Measurements from ENCODE around the gene PLXNB1.
"Not testable (repeated sequence)": the region's sequence is repeated elsewhere in the genome, so short reads cannot be mapped to it uniquely, and the experiment has no call there.

Gene PLXNB1

DNA sequence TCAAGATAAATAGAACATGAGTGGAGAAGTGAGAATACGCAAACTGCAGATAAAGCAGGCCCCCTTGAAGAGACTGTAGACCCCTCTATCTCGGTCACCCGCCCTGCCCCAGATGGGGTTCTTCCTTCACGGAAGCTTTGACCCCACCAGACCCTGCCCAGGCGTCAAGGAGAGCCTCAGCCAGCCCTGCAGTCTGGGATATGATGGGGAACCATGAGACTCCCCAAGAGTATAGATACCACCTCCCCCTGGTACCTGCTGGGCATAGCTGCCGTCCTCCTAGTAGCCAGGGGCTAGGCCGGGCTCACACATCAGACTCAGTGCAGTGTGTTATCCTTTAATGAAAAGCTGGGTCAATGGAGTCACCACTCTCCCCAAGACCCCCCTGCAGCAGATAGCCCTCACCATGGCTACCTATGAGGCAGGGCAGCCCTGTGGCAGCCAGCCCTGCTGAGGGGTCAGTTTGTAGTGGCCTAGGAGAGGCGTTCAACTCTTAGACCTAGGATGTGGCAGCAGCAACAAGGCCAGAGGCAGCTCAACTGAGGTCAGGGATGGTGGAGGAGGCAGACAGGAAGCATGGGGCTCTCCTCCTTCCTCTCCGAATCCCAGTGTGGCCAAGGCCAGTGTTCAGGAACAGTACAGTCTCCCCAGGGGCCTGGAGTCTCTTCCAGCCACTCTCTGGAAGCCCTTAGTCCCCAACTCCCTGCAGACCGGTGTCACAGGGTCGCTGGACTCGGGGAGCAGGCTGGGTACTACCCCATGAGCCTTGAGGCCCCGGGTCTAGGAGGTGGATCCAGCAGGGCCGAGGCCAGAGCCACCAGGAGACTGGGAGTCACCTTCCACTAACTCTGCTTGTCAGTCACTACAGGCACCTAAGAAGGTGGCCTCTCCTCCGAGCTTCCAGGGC, 26.1 kb downstream of the PLXNB1 start:
- DNase-seq = no peak

DNA sequence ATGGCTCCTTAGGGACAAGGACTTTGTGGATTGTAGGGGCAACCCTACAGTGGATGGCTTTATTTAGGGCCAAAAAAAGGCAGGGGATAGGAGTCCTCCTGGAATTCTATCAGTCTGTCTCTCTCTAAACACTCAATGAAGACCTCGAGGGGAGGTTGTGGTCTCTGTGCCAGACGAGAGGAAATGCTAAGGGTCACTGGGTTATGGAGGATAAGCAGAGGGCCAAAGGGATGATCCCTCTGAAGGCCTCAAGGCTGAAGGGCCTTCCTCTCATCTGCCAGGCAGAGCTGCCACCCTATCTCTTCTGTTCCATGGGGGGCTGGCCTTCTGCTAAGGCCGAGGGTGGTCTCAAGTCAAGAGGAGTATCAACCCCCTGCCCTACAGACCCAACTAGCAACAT, 27.0 kb downstream of the PLXNB1 start:
- DNase-seq = no peak

DNA sequence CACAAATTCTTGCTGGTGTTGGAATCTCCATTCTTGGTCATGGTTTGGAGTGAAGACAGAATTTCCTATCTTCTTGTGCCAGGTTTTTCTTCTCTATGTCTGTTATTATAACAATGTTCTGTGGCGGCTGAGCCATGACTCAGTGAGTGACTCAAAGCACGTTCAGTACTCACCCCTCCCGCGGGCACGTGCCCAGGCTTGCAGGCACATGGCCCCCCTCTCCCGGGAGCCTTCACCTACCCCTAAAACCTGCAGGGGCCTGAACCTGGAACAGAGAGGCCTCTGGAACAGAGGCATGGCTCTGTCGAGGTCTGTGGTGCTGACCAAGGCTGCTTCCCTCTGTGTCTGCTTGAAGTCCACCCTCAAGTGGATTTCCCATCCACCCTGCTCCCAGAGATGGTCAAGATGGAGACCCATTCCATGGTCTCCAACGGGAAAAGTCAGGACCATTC, 27.6 kb downstream of the PLXNB1 start:
- DNase-seq = no peak

DNA sequence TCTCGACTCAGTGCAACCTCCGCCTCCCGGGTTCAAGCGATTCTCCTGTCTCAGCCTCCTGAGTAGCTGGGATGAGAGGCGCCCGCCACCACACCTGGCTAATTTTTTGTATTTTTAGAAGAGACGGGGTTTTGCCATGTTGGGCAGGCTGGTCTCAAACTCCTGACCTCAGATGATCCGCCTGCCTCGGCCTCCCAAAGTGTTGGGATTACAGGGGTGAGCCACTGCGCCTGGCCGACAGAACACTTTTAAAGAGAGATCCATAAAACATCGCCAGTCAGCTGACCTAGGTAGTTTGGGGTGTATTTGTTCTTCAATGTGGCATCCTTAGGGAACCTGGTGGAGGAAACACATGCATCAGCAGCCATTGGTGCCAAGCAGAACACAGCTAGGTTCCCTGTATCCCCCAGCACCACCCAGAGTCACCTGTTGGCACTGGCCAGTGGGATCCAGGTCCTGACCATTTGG, 28.4 kb downstream of the PLXNB1 start:
- DNase-seq = not testable (repeated sequence)

DNA sequence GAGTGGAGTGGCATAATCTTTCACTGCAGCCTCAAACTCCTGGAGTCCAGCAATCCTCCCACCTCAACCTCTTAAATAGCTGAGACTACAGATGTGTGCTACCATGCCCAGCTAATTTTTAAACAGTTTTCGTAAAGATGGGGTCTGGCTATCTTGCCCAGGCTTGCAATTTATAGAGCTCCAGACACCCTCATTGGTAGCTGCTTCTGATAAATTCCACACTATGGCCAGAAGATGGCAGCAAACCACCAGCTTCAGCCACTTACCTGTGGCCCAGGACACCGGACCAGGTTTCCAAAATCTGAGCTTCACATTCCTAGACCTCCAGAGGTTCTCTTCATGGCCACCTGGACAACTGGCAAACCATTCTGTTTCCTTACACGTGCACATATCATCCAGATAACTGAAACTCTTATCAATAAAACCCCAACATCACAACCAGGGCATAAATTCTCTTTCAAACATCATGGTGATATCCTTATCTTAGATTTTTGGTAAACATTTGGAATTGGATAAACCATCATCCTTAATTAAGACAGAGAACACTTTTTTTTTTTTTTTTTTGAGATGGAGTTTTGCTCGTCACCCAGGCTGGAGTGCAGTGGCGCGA, 29.0 kb downstream of the PLXNB1 start:
- DNase-seq = peak; percentile 71

DNA sequence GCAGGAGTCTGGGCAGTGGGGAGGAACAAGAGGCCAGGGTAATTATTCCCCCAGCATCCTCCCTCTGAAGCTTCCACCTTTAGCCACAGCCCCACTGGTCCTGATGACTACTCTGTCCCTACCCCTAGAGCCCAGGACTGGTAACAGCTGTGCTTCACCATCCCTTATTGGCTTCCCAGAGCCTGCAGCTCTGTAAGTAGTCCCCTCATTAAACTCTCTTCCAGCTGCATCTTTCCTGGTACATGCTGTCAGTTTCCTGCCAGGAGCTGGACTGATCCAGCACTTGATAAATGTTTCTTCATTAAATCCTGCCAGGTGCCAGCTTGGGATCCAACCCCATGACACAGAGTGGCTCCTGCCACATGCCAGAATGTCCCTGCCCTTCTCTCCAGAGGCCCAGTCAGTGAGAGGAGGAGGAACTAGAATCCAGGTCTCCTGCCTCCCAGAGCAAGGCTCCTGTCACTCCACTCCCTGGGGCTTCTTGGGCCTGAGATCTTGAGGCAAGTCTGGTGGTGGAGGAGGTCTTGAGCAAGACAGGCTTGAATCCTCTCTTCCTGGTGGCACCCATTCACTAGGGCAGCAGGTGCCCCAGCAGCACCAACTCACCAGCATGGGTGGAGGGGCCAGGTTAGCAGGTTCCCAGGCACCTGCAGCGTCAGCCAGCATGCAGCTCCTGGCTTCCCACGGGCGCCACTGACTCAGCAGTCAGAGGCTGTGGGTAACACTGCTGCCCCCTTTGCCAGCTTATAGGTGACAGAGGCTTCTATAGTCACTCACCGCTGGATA, 30.3 kb downstream of the PLXNB1 start:
- no peak for DNase-seq

DNA sequence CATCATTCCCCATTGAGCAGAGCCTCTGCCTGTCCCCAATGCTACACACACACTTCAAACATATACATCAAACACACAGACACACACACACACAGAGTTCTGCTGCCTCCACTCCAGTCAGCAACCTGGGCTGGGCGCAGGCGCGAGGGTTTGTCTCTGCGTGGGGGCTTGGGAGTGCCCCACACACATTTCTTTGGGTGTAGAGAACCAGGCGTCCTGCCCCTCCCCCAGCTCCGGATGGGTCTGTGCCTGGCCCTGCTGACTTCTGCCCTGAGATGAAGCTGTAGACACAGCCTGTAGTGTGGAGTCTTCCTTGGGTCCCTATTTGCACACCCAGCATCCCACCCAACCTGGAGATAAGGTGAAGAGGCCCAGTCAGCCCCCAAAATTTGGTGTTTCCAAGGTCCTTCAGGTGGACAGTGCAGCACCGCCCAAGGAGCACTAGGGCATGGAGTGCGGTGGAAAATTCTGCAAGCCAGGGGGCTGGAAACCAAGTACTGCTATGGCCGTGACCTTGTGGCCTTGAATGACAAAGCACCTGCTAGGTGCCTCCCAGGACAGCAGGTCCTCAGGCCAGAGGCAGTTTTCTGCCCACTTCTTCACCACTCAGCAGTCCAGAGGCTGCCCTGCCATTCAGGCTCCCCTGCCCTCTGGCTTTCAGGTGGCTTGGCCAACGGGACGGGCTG, 31.0 kb downstream of the PLXNB1 start:
- DNase-seq = no peak

DNA sequence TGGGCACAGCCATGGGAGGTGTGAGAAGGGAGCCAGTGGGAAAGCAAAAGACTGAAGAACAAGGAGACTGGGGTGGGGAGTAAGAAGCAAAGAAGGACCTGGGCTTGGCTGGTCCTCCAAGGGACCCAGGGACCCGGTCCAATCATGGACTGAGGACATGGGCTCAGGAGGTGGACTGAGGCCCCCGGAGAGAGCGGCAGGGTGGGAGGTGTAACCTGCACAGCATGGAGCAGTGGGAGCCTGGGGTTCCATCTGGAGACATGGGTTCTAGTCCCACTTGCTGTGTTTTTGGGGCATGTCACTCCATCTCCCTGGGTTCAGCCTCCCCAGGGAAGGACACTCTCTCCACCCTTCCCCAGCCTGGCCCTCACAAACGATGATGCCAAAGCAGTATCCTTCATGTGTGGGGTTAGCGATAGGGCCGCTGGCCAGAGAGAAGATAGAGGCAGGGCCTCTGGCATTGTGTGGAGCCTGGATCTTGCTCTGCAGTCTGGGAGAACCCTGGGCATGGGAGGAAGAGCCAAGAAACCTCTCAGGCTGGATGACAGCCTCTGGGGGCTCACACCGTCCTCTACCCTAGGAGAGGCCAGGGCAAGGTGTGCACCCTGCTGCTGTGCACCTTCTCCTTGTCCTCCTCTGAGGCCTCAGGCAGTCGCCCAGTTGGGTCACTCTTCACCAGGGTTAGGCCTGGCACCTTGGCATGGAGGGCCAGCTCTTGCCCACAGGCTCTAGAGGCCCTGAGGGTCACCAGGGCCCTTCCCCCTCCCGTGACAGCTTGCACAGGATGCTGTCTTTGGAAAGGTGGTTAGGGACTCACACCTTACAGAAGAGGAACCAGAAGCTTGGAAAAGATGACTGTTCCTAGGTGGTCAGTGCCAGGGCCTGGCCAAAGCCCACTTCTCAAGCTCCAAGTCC, 31.9 kb downstream of the PLXNB1 start:
- DNase-seq = no peak

DNA sequence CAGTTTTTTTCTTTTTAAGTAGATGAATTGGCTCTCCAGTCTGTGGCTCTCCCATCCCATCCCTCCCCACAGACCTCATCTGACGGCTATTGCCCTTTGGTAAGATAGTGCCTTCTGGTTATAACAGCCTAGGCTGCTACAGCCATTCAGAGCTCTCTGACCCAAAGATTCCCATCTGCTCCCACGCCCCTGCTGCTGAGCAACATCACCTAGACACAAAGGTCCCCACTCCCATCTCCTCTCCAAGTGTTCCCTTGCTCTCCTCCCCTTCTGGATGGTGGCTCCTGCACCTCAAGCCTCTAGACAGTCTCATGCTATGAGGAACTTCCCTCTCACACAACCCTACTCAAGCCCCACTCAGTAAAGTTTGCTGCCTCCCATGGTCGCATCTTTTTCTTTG, 34.2 kb downstream of the PLXNB1 start:
- DNase-seq = no peak

DNA sequence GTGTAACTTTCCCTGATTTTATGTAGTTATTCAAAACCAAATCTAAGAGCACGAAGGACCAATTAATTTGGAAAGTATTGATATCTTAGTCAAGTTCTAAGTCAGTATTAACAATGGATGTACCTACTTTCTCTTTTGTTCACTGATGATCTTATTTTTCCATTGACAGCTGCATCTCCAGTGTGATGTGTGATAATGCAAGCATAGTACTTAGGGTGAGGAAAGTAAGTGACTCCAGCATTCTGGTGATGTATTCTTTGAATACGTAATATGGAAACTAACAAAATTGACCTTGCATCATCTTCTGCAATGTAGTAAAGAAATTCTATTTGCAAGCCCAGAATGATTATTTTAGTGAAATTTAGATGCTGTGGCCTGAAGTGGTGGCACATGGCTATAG, 35.5 kb downstream of the PLXNB1 start:
- DNase-seq = peak; percentile 22

DNA sequence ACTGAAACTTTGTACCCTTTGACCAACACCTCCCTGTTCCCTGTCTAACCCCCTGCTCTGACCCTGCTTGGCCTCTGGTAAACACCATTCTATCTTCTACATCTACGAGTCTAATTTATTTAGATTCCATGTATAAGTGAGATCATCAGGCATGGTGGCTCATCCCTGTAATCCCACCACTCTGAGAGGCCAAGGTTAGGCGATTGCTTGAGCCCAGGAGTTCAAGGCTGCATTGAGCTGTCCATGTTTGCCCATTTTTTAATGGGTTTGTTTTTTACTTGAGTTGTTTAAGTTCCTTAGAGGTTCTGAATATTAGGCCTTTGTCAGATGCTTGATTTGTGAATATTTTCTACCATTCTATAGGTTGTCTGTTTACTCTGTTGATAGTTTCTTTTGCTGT, 40.9 kb downstream of the PLXNB1 start:
- no peak for DNase-seq

DNA sequence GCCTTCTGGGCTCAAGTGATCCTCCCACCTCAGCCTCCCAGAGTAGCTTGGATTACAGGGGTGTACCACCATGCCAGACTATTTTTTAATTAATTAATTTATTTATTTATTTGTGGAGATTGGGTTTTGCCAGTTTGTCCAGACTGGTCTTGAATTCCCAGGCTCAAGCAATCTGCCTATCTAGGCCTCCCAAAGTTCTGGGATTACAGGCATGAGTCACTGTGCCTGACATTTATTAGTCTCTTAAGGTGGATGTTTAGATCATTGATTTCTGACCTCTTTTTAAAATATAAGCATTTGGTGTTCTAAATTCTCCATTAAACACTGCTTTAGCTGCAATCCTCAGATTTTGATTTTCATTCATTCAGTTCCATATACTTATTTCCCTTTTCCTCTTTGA, 42.3 kb downstream of the PLXNB1 start:
- no peak for DNase-seq

DNA sequence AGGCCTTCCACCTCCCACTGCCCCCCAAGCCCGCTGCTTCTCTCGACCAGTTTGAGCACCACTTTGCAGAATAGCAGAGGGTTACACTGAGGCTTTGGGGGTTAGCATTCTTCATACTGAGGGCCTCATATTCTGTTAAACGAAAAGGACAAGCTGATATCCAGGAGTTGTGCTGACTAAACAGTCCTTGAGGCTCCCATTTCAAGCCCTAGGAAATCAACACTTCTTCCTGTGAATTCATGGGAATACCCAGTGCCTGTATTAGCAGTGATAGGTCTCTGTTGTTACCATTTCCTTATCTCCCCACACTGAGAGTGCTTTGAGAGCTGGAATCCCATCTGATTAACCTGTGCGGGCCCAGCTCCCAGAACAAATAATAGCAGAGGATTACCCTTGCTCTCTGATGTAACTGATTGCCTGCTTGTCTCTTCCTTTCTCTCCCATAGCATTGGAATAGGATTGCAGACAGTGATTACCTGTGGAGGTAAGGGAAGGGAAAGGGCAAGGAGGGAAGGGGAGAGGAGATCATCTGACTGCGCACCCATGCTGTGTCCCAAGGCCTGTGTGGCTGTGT, 56.9 kb downstream of the PLXNB1 start:
- DNase-seq = no peak

DNA sequence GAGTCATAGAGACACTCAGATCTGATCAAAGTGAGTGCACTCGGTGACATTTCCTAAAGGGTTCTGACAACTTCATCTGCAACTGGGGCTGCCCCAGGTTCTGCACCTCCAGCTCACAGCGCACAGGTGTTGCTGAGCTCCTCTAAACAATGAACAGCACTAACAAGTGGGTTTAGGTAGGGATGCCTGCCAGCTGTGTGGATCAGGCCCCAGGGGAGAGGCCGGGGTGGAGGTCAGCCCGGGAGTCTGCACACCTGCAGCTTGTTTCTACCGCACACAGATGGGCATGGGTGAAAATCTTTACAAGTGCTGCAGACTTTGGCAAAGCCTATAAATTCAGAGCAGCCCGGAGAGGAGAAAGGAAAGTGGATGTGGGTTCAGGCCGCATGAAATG, 57.5 kb downstream of the PLXNB1 start:
- DNase-seq = no peak

DNA sequence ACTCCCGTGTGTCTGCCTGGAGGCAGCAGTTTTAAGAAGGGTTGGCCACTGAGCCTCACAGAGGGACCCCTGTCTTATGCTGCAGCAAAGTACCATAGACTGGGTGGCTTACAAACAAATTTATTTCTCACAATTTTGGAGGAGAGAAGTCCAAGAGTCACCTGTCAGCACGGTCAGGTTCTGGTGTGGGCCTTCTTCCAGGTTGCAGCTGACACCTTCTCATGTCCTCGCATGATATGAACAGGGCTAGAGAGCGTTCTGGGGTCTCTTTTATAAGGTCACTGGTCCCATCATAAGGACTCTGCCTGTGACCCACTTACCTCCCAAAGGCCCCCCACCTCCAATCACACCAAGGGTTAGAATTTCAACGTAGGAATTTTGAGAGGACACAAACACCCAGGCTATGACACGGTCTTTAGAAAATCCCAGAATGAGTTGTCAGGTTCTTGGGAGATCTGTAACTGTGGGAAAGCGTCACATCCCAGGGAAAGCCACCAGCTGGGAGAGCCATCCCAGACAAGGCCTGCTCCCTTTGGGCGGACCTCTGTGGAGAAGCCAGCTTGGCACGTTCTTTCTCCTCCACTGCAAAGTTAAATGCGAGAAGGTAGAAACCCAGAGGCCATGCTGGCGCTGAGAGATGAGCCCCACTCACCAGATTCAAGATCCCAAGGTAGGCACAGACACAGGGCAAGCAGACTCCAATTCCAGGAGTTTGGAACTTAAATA, 58.1 kb downstream of the PLXNB1 start, which contains the start of gene FBXW12:
Gene FBXW12, plus strand, starts transcription at position 569 of the 726 bp plus-strand sequence. CDS start 549 bp downstream, outside the sequence.
- DNase-seq = no peak

DNA sequence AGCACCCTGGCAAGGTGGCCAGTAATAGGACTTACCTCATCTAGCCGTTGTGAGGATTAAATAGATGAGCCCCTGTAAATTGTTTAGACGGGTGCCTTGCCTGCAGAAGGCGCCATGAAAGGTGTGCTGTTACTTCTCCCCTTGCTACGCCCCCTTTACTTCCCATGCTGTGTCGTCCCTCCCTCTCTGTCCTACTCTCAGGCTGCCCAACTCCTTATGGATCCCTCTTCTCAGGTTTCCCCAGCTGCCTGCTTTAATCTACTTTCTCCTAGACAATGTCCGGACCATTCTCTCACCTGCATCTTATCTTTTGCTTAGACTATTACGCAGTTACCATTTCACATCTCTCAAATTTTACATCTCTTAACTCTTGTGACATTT, 59.6 kb downstream of the PLXNB1 start:
- DNase-seq = no peak

DNA sequence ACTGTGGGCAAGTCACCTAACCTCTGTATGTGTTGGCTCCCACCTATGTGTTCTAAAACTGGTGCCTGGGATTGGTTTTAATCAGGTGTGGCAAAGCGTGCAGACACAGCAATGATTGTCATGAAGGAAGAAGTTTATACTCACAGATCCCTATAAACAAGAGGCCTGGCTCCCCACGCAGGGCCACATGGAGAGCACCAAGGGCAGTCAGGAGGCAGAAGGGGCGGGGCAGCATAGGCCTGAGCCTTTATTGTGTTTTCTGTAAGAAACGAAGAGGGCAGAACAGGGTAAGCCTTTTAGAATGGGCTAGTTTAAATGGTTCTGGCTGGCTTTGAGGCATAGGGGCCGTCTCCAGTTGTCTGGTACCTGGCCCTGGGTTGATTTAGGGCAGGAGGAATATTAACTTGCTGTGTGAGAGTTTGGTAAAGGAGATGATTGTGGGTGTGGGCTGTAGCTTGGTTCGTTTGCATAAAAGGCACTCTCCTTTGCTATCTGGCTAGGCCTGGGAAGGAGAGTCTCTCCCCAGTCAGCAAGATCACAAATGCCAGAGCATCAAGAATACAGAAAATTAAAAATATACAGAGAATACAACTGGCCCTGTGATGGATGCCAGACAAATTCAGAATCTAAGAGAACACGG, 60.1 kb downstream of the PLXNB1 start:
- no peak for DNase-seq

DNA sequence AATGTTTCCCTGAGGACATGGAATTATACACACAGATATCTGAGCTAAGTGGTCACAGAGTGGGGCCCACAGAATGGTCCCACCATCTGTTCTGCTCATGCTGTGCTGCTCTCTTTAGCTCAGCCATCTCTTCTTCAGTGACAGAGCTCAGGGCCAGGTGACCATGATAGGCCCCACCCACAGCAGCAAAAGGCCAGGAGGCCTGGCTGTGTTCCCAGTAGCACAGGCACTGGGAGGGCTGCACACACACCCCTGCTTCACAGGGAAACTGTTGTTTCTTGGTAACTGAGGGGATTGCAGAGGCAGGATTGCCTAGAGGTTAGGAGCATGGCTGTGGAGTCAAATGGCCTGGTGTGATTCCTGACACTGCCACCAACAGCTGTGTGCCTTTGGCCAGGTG, 62.7 kb downstream of the PLXNB1 start:
- DNase-seq = no peak

DNA sequence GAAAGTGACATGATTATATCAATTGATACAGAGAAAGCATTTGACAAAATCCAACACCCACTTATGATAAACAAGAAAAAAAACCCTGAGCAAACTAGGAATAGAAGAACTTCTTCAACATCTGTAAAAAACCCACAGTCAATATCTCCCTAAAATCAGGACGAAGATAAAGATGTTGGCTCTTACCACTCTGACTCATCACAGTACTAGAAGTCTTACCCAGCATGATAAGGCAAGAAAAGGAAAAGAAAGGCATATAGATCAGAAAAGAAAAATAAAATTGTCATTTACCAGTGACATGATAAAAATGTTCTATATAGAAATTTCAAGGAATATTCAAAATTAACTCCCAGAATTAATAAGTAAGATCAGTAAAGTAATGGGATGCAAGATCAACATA, 65.0 kb downstream of the PLXNB1 start:
- DNase-seq = no peak

DNA sequence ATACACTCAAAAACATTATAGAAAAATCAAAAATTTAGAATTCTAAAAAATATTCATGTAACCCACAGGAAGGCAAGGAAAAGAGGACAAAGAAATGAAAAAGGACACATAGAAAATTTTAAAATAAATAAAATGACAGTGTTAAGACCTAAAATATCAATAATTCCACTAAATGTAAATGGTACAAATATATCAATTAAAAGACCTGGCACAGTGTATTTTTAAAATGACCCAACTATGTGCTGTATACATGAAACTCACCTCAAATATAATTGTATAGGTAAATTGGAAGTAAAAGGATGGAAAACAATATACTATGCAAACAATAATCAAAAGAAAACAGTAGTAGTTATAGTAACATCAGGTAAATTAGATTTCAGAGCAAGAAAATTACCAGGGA, 68.0 kb downstream of the PLXNB1 start:
- DNase-seq = no peak
